ENCODE measurements around the gene POLD1. TPM values are rescaled to one million over a fixed set of nuclear protein-coding genes. Genes with fewer than 3 reads are reported as not detected.

Gene POLD1
- total and polyA plus RNA-seq, 2 donors (not counting 3 experiments of a cell fraction or from before 2014, with no cell fraction given) = 40.9 to 63.9 TPM

DNA sequence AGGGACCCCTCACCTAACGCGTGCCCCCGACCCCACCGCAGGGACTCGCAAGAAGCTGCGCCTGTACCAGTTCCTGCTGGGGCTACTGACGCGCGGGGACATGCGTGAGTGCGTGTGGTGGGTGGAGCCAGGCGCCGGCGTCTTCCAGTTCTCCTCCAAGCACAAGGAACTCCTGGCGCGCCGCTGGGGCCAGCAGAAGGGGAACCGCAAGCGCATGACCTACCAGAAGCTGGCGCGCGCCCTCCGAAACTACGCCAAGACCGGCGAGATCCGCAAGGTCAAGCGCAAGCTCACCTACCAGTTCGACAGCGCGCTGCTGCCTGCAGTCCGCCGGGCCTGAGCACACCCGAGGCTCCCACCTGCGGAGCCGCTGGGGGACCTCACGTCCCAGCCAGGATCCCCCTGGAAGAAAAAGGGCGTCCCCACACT, 43.9 kb downstream of the POLD1 start:
- Histone ChIP-seq H3K9me1 (replicated peaks; ENCODE audit: control insufficient read depth, extremely low read depth, insufficient read depth, low read length) (no peaks in the 10 kb centered on the region), H3K27ac (ENCODE audit: insufficient read depth, low read depth, low read length) (no peak overlapping the region), H3K9ac (replicated peaks; ENCODE audit: extremely low read depth, insufficient read depth, low read length) (no peak overlapping the region), H3K4me1 (ENCODE audit: control insufficient read depth, extremely low read depth, insufficient read depth, low read length) (peaks cover 6% of the 10 kb centered on the region), H2AFZ (ENCODE audit: low read depth, low read length) (peak overlapping the region; percentile 10), H3K9me3 (replicated peaks; ENCODE audit: control insufficient read depth, insufficient read depth, low read length) (no peaks in the 10 kb centered on the region), H4K20me1 (replicated peaks; ENCODE audit: control insufficient read depth, extremely low read depth, insufficient read depth, low read length) (no peaks in the 10 kb centered on the region), H3K4me2 (ENCODE audit: insufficient read depth, low read length) (no peak overlapping the region), H3K27me3 (ENCODE audit: control insufficient read depth in 2 of 2, insufficient read depth in 2 of 2, low read length in 2 of 2) (peaks cover 4 to 13% of the 10 kb centered on the region in 2 experiments), H3K36me3 (ENCODE audit: control insufficient read depth in 2 of 2, extremely low read depth in 1 of 2, insufficient read depth in 2 of 2, low read length in 2 of 2) (no peaks in the 10 kb centered on the region), H3K79me2 (ENCODE audit: control insufficient read depth, insufficient read depth, low read length) (no peaks in the 10 kb centered on the region), H3K4me3 (replicated peaks in 1 of 3; ENCODE audit: insufficient read depth in 1 of 3, low read depth in 1 of 3, low read length in 3 of 3) (peak overlapping the region in 1 of 3 experiments; percentile 5)
- dilution Hi-C loops (cut with MboI; ENCODE audit: extremely low pct_ligation_motif_present, low sequenced_read_pairs) (no loop called here), intact Hi-C loops (cut with micrococcal nuclease) (no loop called here)
- FAIRE-seq (no peak), DNase-seq (ENCODE audit: low read depth, low spot score) (peak; percentile 57)
- TF ChIP-seq EZH2 (IDR thresholded peaks at IDR 0.05; ENCODE audit: borderline replicate concordance, low read depth, low read length, severe bottlenecking) = no peak
- TF ChIP-seq, protein P1, sequence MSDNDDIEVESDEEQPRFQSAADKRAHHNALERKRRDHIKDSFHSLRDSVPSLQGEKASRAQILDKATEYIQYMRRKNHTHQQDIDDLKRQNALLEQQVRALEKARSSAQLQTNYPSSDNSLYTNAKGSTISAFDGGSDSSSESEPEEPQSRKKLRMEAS (IDR thresholded peaks at IDR 0.05; ENCODE audit: insufficient read depth, insufficient read length) = no peak
- no peak for TF ChIP-seq FOS (IDR thresholded peaks at IDR 0.05; ENCODE audit: borderline replicate concordance, insufficient read depth, low read length)
- TF ChIP-seq POLR2AphosphoS5 (IDR thresholded peaks at IDR 0.05; ENCODE audit: insufficient read depth, low read depth, low read length) = no peak
- no peak for TF ChIP-seq POLR2A (IDR thresholded peaks at IDR 0.05; ENCODE audit: low read depth, low read length)
- no peak for TF ChIP-seq GATA2 (IDR thresholded peaks at IDR 0.05; ENCODE audit: insufficient read depth, insufficient read length, low read depth, low read length)
- ChIA-PET CTCF (interaction anchor here (0.6 to 1.3 kb wide), 2 partner anchors 33 to 59 kb away, joined by 3 to 9 read pairs; no protein-coding TSS in a partner anchor), POLR2A (interaction anchor here (0.6 kb wide), 1 partner anchor 280 kb away, joined by 3 read pairs; no protein-coding TSS in a partner anchor)
- BruUV-seq (replicated peaks) = no TSS peak

DNA sequence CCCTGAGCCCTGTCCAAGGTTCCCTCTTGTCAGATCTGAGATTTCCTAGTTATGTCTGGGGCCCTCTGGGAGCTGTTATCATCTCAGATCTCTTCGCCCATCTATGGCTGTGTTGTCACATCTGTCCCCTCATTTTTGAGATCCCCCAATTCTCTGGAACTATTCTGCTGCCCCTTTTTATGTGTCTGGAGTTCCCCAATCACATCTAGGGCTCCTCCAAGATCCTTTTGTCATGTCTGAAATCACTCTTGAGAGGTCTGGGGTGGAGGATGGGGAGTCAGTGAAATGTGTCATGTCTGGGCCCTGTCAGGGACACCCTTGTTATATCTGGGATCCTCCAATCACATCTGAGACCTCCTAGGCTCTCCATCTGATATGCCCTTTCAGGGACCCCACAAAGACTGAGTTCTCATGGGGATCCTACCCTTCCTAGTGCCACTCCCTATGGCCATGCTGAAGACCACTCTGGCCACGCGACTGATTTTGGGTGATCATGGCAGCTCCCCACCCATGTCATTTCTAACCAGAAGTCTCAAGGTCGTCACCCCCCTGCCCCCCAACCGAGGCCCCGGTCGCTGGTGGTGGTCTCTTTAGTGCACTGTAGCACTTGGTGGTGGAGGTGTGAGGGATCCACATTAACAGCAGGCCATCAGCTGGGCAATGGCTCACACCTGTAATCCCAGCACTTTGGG, 44.8 kb downstream of the POLD1 start:
- TF ChIP-seq GATA2 (IDR thresholded peaks at IDR 0.05; ENCODE audit: insufficient read depth, insufficient read length, low read depth, low read length) (no peak), POLR2A (IDR thresholded peaks at IDR 0.05; ENCODE audit: low read depth, low read length) (no peak), FOS (IDR thresholded peaks at IDR 0.05; ENCODE audit: borderline replicate concordance, insufficient read depth, low read length) (no peak), POLR2AphosphoS5 (IDR thresholded peaks at IDR 0.05; ENCODE audit: insufficient read depth, low read depth, low read length) (no peak), MYC (IDR thresholded peaks at IDR 0.05; ENCODE audit: low read depth, low read length) (no peak), EZH2 (IDR thresholded peaks at IDR 0.05; ENCODE audit: borderline replicate concordance, low read depth, low read length, severe bottlenecking) (no peak)
- TF ChIP-seq, protein P1 (IDR thresholded peaks at IDR 0.05; ENCODE audit: insufficient read depth, insufficient read length) = no peak
- ChIA-PET CTCF (interaction anchor here (0.6 kb wide), 1 partner anchor 32 kb away, joined by 3 read pairs; no protein-coding TSS in a partner anchor), POLR2A (no interaction called here)
- Histone ChIP-seq H3K4me1 (ENCODE audit: control insufficient read depth, extremely low read depth, insufficient read depth, low read length) (peaks cover 6% of the 10 kb centered on the region), H3K27me3 (ENCODE audit: control insufficient read depth in 2 of 2, insufficient read depth in 2 of 2, low read length in 2 of 2) (peaks cover 4 to 13% of the 10 kb centered on the region in 2 experiments), H3K9me3 (replicated peaks; ENCODE audit: control insufficient read depth, insufficient read depth, low read length) (no peaks in the 10 kb centered on the region), H3K9me1 (replicated peaks; ENCODE audit: control insufficient read depth, extremely low read depth, insufficient read depth, low read length) (no peaks in the 10 kb centered on the region), H3K36me3 (ENCODE audit: control insufficient read depth in 2 of 2, extremely low read depth in 1 of 2, insufficient read depth in 2 of 2, low read length in 2 of 2) (no peaks in the 10 kb centered on the region), H3K4me2 (ENCODE audit: insufficient read depth, low read length) (no peak overlapping the region), H3K9ac (replicated peaks; ENCODE audit: extremely low read depth, insufficient read depth, low read length) (no peak overlapping the region), H3K27ac (ENCODE audit: insufficient read depth, low read depth, low read length) (no peak overlapping the region), H3K79me2 (ENCODE audit: control insufficient read depth, insufficient read depth, low read length) (no peaks in the 10 kb centered on the region), H4K20me1 (replicated peaks; ENCODE audit: control insufficient read depth, extremely low read depth, insufficient read depth, low read length) (no peaks in the 10 kb centered on the region), H2AFZ (ENCODE audit: low read depth, low read length) (no peak overlapping the region), H3K4me3 (replicated peaks in 1 of 3; ENCODE audit: insufficient read depth in 1 of 3, low read depth in 1 of 3, low read length in 3 of 3) (no peak overlapping the region)
- dilution Hi-C loops (cut with MboI; ENCODE audit: extremely low pct_ligation_motif_present, low sequenced_read_pairs) = no loop called here
- DNase-seq (ENCODE audit: low read depth, low spot score) (no peak), FAIRE-seq (no peak)
- intact Hi-C loops (cut with micrococcal nuclease) = no loop called here
- BruUV-seq (replicated peaks) = no TSS peak
